Calu3 (cell line): ENCODE measurements around the gene SPDYE4. TPM values are rescaled to one million over a fixed set of nuclear protein-coding genes. Genes with fewer than 3 reads are reported as not detected.

Experiments used
- BruUV-seq: library from RNA; stranded (reverse); fragments of 400-500 nt; replicated peaks from 2 replicates; lab custom pipeline; 2021; lab: Mats Ljungman, UMichigan
- CTCF ChIA-PET: fragments of 300-600 bp; sonication (Branson Sonifier 250); formaldehyde crosslinking; loops from one replicate; lab custom pipeline; 2022; ENCODE audit warnings: antibody characterized with exemption; lab: Charles Lee
- DNase-seq: peaks from one replicate; pipeline ENCODE4 v3.0.0; 2022
- H3K27ac Mint-ChIP-seq: one replicate; pipeline ENCODE4 v1.8.0; 2022; ENCODE audit warnings: mixed read lengths; ENCODE audit not compliant: unreplicated experiment
- H3K27me3 Mint-ChIP-seq: one replicate; pipeline ENCODE4 v1.8.0; 2022; ENCODE audit warnings: mixed read lengths; ENCODE audit not compliant: unreplicated experiment
- H3K36me3 Mint-ChIP-seq: one replicate; pipeline ENCODE4 v1.8.0; 2022; ENCODE audit warnings: mild to moderate bottlenecking, moderate library complexity, mixed read lengths; ENCODE audit not compliant: insufficient read depth, unreplicated experiment
- H3K4me1 Mint-ChIP-seq: one replicate; pipeline ENCODE4 v1.8.0; 2022; ENCODE audit warnings: mild to moderate bottlenecking, low read depth, mixed read lengths; ENCODE audit not compliant: unreplicated experiment
- H3K4me3 Mint-ChIP-seq: one replicate; pipeline ENCODE4 v1.8.0; 2022; ENCODE audit warnings: mild to moderate bottlenecking, low read depth, moderate library complexity, mixed read lengths; ENCODE audit not compliant: unreplicated experiment
- H3K9me3 Mint-ChIP-seq: one replicate; pipeline ENCODE4 v1.8.0; 2022; ENCODE audit warnings: low read depth, mixed read lengths; ENCODE audit not compliant: unreplicated experiment
- intact Hi-C: fragments of 100-400 bp; cut with micrococcal nuclease; formaldehyde crosslinking; loops from one replicate; pipeline ENCODE4 v1.10.0; 2022; ENCODE audit not compliant: unreplicated experiment
- total RNA-seq: library from RNA; stranded (reverse); gene quantifications from 2 replicates; pipeline ENCODE4 v1.2.3, GENCODE V29; 2022
- TF ChIP-seq, protein P1 (sequence below): fragments of 200-600 bp; IDR thresholded peaks from one replicate; pipeline ENCODE4 v1.8.0; 2022; ENCODE audit warnings: antibody characterized with exemption; ENCODE audit not compliant: unreplicated experiment

The SPDYE4 gene
- total RNA-seq, 1 experiment from 2014 or later, result not detected

DNA sequence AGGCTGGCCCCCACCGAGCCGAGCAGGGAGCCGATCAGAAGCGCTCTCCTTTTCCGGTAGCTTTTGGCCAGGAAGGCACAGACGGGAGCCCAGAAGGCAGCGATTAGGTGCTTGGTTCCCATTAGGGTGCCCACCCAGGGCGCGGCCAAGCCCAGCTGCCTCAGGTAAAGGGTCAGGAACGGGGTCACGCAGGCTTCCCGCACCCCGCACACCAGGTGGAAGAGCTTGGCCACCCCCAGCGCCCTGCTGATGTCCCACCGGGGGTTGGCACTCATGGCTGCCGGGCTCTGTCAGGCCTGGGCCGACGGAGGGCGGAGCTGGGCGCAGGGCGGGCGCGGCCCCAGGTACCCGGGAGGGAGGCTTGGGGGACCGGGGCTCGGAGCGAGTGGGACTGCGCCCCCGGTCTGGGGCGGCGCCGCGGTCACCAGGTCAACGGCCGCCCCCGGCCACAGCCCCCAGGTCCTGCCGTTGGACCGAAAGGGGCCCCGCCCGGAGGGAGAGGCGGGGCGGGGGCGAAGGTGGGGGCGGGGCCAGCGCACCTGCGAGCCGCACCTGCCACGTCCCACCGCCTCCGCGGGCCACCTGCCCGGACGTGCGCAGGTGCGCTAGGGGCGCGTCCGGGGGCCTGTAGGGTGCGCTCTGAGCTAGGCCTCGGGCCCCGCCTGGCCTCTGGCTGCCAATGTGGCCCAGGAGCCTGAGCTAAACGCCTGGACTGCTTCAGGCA lies 40.7 kb upstream of the SPDYE4 start, which contains the start of gene MFSD6L:
TSS of gene MFSD6L (minus strand) at position 520 of the 724 bp plus-strand sequence. CDS start at position 275, 245 bp downstream.
- Mint-ChIP-seq H3K36me3 (no peaks in the 10 kb centered on the region), H3K4me1 (no peaks in the 10 kb centered on the region), H3K9me3 (no peaks in the 10 kb centered on the region), H3K27ac (no peak within 1 kb of the TSS), H3K27me3 (no peaks in the 10 kb centered on the region), H3K4me3 (peak within 1 kb of the TSS; percentile 43)
- TF ChIP-seq, protein P1, sequence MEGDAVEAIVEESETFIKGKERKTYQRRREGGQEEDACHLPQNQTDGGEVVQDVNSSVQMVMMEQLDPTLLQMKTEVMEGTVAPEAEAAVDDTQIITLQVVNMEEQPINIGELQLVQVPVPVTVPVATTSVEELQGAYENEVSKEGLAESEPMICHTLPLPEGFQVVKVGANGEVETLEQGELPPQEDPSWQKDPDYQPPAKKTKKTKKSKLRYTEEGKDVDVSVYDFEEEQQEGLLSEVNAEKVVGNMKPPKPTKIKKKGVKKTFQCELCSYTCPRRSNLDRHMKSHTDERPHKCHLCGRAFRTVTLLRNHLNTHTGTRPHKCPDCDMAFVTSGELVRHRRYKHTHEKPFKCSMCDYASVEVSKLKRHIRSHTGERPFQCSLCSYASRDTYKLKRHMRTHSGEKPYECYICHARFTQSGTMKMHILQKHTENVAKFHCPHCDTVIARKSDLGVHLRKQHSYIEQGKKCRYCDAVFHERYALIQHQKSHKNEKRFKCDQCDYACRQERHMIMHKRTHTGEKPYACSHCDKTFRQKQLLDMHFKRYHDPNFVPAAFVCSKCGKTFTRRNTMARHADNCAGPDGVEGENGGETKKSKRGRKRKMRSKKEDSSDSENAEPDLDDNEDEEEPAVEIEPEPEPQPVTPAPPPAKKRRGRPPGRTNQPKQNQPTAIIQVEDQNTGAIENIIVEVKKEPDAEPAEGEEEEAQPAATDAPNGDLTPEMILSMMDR, result no peak
- BruUV-seq, result no TSS peak
- DNase-seq, result peak; percentile 63
- CTCF ChIA-PET, result interaction anchor here (0.6 to 1.0 kb wide), 3 partner anchors 96 to 1075 kb away, joined by 3 to 10 read pairs (median 6); no protein-coding TSS in a partner anchor
- intact Hi-C loops, result loop anchor here (2.0 kb wide), 1 partner anchor 96 kb away; no protein-coding TSS in a partner anchor

DNA sequence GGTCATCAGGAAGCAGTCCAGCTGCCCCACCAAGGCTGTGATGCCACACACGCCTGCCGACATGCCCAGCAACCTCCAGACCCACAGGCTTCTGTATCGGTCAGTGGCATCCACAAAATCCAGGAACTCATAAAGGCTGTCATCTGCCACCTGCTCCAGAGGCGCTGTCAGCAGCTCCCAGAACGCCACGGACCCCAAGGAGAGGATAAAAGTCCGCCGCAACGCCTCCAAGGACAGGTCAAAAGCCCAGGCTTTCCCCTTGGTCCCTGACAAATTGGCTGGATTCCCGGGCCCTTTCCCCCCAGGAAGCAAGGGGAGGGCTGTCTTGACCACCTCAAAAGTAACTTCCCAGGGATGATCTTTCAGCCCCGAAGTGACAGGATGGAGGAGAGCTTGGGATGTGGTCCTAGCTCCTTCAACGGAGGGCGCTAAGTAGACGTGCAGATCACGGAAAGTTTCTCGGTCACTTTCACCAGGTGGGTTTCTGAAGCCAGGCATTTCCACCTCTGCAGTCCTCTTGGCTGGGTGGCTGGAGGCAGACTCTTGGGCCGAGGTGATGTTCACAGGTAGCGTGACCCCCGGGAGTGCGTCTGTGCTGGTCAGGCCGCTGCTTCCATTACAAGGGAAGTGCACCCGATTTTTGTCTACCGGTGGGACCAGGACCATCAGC lies 40.0 kb upstream of the SPDYE4 start:
- Mint-ChIP-seq H3K36me3 (no peaks in the 10 kb centered on the region), H3K9me3 (no peaks in the 10 kb centered on the region), H3K27me3 (no peaks in the 10 kb centered on the region), H3K27ac (no peak overlapping the region), H3K4me1 (no peaks in the 10 kb centered on the region), H3K4me3 (no peak overlapping the region)
- BruUV-seq, result no TSS peak
- CTCF ChIA-PET, result no interaction called here
- DNase-seq, result no peak
- TF ChIP-seq, protein P1, result no peak
- intact Hi-C loops, result loop anchor here (2.0 kb wide), 1 partner anchor 96 kb away; no protein-coding TSS in a partner anchor

DNA sequence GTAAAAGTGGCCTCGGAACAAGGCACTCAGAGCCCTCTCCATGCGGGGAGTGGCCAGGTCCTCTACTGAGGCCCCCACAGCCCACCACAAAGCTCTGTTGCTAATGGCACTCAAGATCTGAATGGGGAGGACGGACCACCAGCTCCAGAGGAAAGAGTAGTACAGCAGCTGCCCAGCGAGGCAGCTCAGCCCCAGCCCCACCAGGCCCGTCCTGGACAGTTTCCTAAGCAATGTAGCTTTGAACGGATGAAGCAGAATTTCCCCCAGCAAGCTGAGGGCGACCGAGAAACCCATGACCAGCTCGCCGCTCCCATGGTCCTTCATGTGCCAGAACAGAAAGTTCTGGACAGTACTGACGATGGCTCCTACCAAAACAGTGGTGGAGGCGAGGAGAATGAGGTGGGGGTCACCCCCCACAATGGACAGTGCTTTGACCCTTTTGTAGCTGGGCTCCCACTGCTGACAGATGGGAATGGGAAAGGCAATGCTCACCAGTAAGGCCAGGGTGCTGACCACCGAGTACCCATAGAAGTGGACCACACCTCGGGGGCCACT lies 39.4 kb upstream of the SPDYE4 start:
- Mint-ChIP-seq H3K27ac (no peak overlapping the region), H3K4me3 (no peak overlapping the region), H3K27me3 (no peaks in the 10 kb centered on the region), H3K4me1 (no peaks in the 10 kb centered on the region), H3K9me3 (no peaks in the 10 kb centered on the region), H3K36me3 (no peaks in the 10 kb centered on the region)
- no TSS peak for BruUV-seq
- CTCF ChIA-PET, result no interaction called here
- TF ChIP-seq, protein P1, result no peak
- intact Hi-C loops, result loop anchor here (2.0 kb wide), 1 partner anchor 97 kb away; no protein-coding TSS in a partner anchor
- no peak for DNase-seq

DNA sequence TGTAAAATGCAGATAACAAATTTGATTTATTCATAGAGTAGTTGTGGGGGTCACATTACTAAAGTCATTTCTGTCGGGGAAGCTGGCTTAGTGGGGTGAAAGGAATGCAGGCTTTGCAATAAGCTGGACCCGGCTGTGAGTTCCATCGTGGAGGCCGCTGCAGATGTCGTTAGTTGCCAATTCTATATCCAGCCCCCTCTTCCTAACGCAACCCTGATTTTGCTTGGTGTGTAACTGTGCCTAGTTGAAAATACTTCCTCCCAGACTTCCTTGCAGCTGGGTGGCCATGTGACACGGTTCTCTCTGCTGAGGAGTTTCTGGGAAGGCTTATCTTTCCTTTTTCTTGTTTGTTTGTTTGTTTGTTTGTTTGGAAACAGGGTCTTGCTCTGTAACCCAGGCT lies 36.3 kb upstream of the SPDYE4 start:
- H3K27me3 Mint-ChIP-seq, result peaks cover 8% of the 10 kb centered on the region
- intact Hi-C loops, result no loop called here
- no peaks in the 10 kb centered on the region for H3K4me1 Mint-ChIP-seq
- CTCF ChIA-PET, result no interaction called here
- H3K4me3 Mint-ChIP-seq, result no peak overlapping the region
- no TSS peak for BruUV-seq
- no peak overlapping the region for H3K27ac Mint-ChIP-seq
- DNase-seq, result no peak
- no peaks in the 10 kb centered on the region for H3K36me3 Mint-ChIP-seq
- H3K9me3 Mint-ChIP-seq, result no peaks in the 10 kb centered on the region
- TF ChIP-seq, protein P1, result no peak
